Liver (tissue), 5 donors: ENCODE data around the gene OR5D18. TPM values are rescaled to one million over a fixed set of nuclear protein-coding genes. Genes with fewer than 3 reads are reported as not detected.

ENCODE experiments used
- polyA plus RNA-seq, 2 donors: library from polyadenylated mRNA; stranded (reverse) in 1 of 2; unstranded in 1 of 2; fragments of 200-250 nt in 1 of 2; fragments of >200 nt in 1 of 2; fragmentation: Nextera tagmentation in 1 of 2; extraction: Ambion mirVana in 1 of 2; gene quantifications; one replicate each; pipeline versions ENCODE4 v1.2.1 to v1.2.3, GENCODE V29; 2013 to 2015
- small RNA-seq: library from RNA; depleted of rRNA; stranded (forward); fragments of <200 nt; gene quantifications from one replicate; pipeline ENCODE3, GENCODE V24; 2014
- total RNA-seq, 2 donors: library from RNA; depleted of rRNA; stranded (reverse); fragments of >200 nt; gene quantifications; one replicate each; pipeline ENCODE4 v1.2.3, GENCODE V29; 2014
- donor health status: healthy.
- donor health status: healthy.
- donor health status: healthy.

The OR5D18 gene
- total and polyA plus RNA-seq, 4 donors: not detected

Small RNAs within 50 kb of the gene (small RNA-seq; reads per million reads assigned to genes)
- gene AC036111.3: not detected

Other genes starting within 250 kb of the OR5D18 start
- not detected for gene OR4C16, start 247.5 kb upstream of the OR5D18 start, total RNA-seq
- gene OR4C16, start 247.5 kb upstream of the OR5D18 start, polyA plus RNA-seq: not detected
- not detected for gene OR4C11, start 212.0 kb upstream of the OR5D18 start, total RNA-seq
- gene OR4C11, start 212.0 kb upstream of the OR5D18 start, polyA plus RNA-seq: not detected
- not detected for gene OR4P4, start 184.5 kb upstream of the OR5D18 start, total RNA-seq
- gene OR4P4, start 184.5 kb upstream of the OR5D18 start, polyA plus RNA-seq: not detected
- not detected for gene OR4S2, start 171.3 kb upstream of the OR5D18 start, total RNA-seq
- not detected for gene OR4S2, start 171.3 kb upstream of the OR5D18 start, polyA plus RNA-seq
- gene OR4C6, start 157.4 kb upstream of the OR5D18 start, total RNA-seq: not detected
- gene OR4C6, start 157.4 kb upstream of the OR5D18 start, polyA plus RNA-seq: not detected
- not detected for gene OR5D13, start 46.2 kb upstream of the OR5D18 start, total RNA-seq
- not detected for gene OR5D13, start 46.2 kb upstream of the OR5D18 start, polyA plus RNA-seq
- not detected for gene OR5D14, start 24.1 kb upstream of the OR5D18 start, total RNA-seq
- not detected for gene OR5D14, start 24.1 kb upstream of the OR5D18 start, polyA plus RNA-seq
- not detected for gene OR5L1, start 8.3 kb upstream of the OR5D18 start, total RNA-seq
- not detected for gene OR5L1, start 8.3 kb upstream of the OR5D18 start, polyA plus RNA-seq
- gene OR5L2, start 7.6 kb downstream of the OR5D18 start, total RNA-seq: not detected
- not detected for gene OR5L2, start 7.6 kb downstream of the OR5D18 start, polyA plus RNA-seq
- gene OR5D16, start 19.1 kb downstream of the OR5D18 start, total RNA-seq: not detected
- gene OR5D16, start 19.1 kb downstream of the OR5D18 start, polyA plus RNA-seq: not detected
- gene TRIM51, start 63.7 kb downstream of the OR5D18 start, total RNA-seq: not detected
- not detected for gene TRIM51, start 63.7 kb downstream of the OR5D18 start, polyA plus RNA-seq
- gene OR5W2, start 95.0 kb downstream of the OR5D18 start, total RNA-seq: not detected
- not detected for gene OR5W2, start 95.0 kb downstream of the OR5D18 start, polyA plus RNA-seq
- not detected for gene OR5I1, start 116.8 kb downstream of the OR5D18 start, total RNA-seq
- not detected for gene OR5I1, start 116.8 kb downstream of the OR5D18 start, polyA plus RNA-seq
- gene OR10AG1, start 150.3 kb downstream of the OR5D18 start, total RNA-seq: not detected
- not detected for gene OR10AG1, start 150.3 kb downstream of the OR5D18 start, polyA plus RNA-seq
- gene OR5F1, start 175.0 kb downstream of the OR5D18 start, total RNA-seq: not detected
- gene OR5F1, start 175.0 kb downstream of the OR5D18 start, polyA plus RNA-seq: not detected
- not detected for gene OR5AS1, start 208.0 kb downstream of the OR5D18 start, total RNA-seq
- gene OR5AS1, start 208.0 kb downstream of the OR5D18 start, polyA plus RNA-seq: not detected